ENCODE measurements around the gene CCDC137. TPM values are rescaled to one million over a fixed set of nuclear protein-coding genes. Genes with fewer than 3 reads are reported as not detected.

Gene CCDC137
- total and polyA plus RNA-seq, 2 of the 13 experiments (the other 11 are each of a cell fraction or from before 2014, with no cell fraction given) = 14.6 to 39.1 TPM

DNA sequence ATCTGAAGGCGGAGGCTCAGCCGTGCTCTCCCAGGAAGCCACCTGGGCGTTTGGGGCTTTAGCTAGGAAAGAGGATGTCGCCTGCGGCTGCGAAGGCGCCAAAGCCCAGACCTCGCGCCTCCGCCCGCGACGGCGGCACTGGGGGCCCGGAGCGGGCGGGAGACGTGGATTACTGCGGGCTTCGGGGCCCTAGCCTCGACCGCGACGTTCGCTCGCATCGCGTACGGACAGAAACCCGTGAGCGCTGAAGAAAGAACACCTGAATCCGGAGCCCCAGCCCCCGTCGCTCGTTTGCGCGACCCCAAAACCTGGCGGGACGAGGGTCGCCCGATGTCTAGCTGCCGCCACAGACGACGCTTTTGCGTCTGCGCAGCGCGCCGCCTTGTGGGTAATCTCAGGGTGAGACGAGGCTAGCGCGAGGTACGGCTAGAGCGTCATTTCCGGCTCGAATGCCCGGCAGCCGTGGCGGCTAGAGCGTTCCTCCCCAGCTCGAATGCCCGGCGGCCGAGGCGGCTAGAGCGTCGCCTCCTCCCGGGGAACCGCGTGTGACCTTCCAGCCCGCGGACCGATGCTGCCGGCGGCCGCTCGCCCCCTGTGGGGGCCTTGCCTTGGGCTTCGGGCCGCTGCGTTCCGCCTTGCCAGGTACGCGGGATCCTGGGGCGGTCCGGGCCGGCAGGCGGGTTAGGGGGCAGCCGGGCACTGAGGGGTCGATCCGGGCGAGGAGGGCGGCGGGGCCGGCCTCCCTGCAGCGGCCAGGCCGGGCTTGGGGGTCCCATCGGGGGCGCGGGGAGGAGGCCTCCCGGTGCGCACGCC, 36.6 kb downstream of the CCDC137 start, which contains the start of gene MRPL12 (continued):
- TF ChIP-seq MNT (IDR thresholded peaks at IDR 0.05) = peak; percentile 38
- TF ChIP-seq ZNF761 (CRISPR knock-in tag; conservative IDR thresholded peaks at IDR 0.05) = no peak; the same call in 1 of the 2 replicates
- TF ChIP-seq RBM22 (optimal IDR thresholded peaks at IDR 0.05; ENCODE audit: low read length) = peak; percentile 47
- peak; percentile 48 for TF ChIP-seq PAXIP1 (CRISPR knock-in tag; conservative IDR thresholded peaks at IDR 0.05)
- peak; percentile 48; the same call in 1 of the 2 replicates for TF ChIP-seq NRL (CRISPR knock-in tag; IDR thresholded peaks at IDR 0.05; ENCODE audit: borderline replicate concordance)
- TF ChIP-seq BRD4 (CRISPR knock-in tag; IDR thresholded peaks at IDR 0.05) = peak; percentile 94; the same call in 1 of the 2 replicates
- no peak for TF ChIP-seq FOXK2 (IDR thresholded peaks at IDR 0.05)
- TF ChIP-seq ZNF280D (CRISPR knock-in tag; IDR thresholded peaks at IDR 0.05) = peak; percentile 47
- TF ChIP-seq, protein P1, sequence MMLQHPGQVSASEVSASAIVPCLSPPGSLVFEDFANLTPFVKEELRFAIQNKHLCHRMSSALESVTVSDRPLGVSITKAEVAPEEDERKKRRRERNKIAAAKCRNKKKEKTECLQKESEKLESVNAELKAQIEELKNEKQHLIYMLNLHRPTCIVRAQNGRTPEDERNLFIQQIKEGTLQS (CRISPR knock-in tag; IDR thresholded peaks at IDR 0.05) = peak; percentile 69; the same call in 1 of the 2 replicates
- peak; percentile 76; the same call in 1 of the 2 replicates for TF ChIP-seq SIX1 (CRISPR knock-in tag; IDR thresholded peaks at IDR 0.05; ENCODE audit: borderline replicate concordance)
- peak; percentile 96 for TF ChIP-seq TARDBP (CRISPR knock-in tag; IDR thresholded peaks at IDR 0.05)
- peak; percentile 58 for TF ChIP-seq SOX5 (CRISPR knock-in tag; IDR thresholded peaks at IDR 0.05; ENCODE audit: borderline replicate concordance)
- peak; percentile 72 for TF ChIP-seq ZBTB43 (CRISPR knock-in tag; conservative IDR thresholded peaks at IDR 0.05)
- TF ChIP-seq FOXA3 (CRISPR knock-in tag; IDR thresholded peaks at IDR 0.05) = peak; percentile 79
- peak; percentile 99 for TF ChIP-seq ZNF788 (CRISPR knock-in tag; IDR thresholded peaks at IDR 0.05; ENCODE audit: borderline replicate concordance)
- TF ChIP-seq SIN3B (IDR thresholded peaks at IDR 0.05; ENCODE audit: low read length) = peak; percentile 60; the same call in 1 of the 2 replicates
